GM12878 (cell line): ENCODE measurements around the gene C1orf210. TPM values are rescaled to one million over a fixed set of nuclear protein-coding genes. Genes with fewer than 3 reads are reported as not detected.

Experiments
- ATAC-seq: fragments of 200-7000 bp; cut with Tn5 transposase; 3 replicates; pipeline ENCODE4 v1.9.1; 2020; ENCODE audit warnings: mild to moderate bottlenecking, moderate library complexity
- BruUV-seq: library from RNA; stranded (reverse); fragments of 400-500 nt; replicated peaks from 2 replicates; lab custom pipeline; 2021; lab: Mats Ljungman, UMichigan
- CTCF ChIA-PET: fragments of 300-600 bp; sonication (Branson Sonifier 250); formaldehyde crosslinking; extraction: SDS; loops from one replicate; lab custom pipeline; 2021; ENCODE audit warnings: inconsistent platforms; lab: Yijun Ruan, JAX
- POLR2A ChIA-PET: fragments of 350-600 bp; formaldehyde crosslinking; extraction: SDS; loops from one replicate; lab custom pipeline; 2021; ENCODE audit warnings: inconsistent platforms; lab: Charles Lee
- RAD21 ChIA-PET: fragments of 300-600 bp; sonication (Branson Sonifier 250); formaldehyde crosslinking; loops from one replicate; lab custom pipeline; 2023; ENCODE audit warnings: antibody characterized with exemption; ENCODE audit not compliant: unreplicated experiment; lab: Charles Lee
- SMC1A ChIA-PET: fragments of 300-600 bp; sonication (Branson Sonifier 250); formaldehyde crosslinking; loops from one replicate; lab custom pipeline; 2023; ENCODE audit not compliant: unreplicated experiment, uncharacterized antibody; lab: Charles Lee
- DNase-seq: peaks from one replicate; pipeline ENCODE4 v3.0.0-alpha.2; 2011; ENCODE audit warnings: low read depth, low spot score
- FAIRE-seq: peaks from 3 replicates; lab custom pipeline; 2011; peaks lifted over from hg19 to GRCh38; lab: Jason Lieb, UNC
- H2AFZ ChIP-seq: 2 replicates; pipeline ENCODE4 v1.6.0; 2011; ENCODE audit warnings: low read depth, low read length, control low read depth; ENCODE audit not compliant: control insufficient read depth
- H3K27ac ChIP-seq: 2 replicates; pipeline ENCODE4 v1.5.1; 2011; ENCODE audit warnings: control low read depth; ENCODE audit not compliant: control insufficient read depth, insufficient read depth
- H3K27me3 ChIP-seq, 2 experiments: replicated peaks in 1 of 2; 2 replicates each; pipeline versions ENCODE4 v1.6.0 to v1.6.1; 2011; ENCODE audit warnings: low read length in 1 of 2; ENCODE audit not compliant: control insufficient read depth in 2 of 2, insufficient read depth in 2 of 2
- H3K36me3 ChIP-seq, 2 experiments: 2 replicates each; pipeline ENCODE4 v1.5.1; 2011; ENCODE audit warnings: low read length in 1 of 2; ENCODE audit not compliant: control insufficient read depth in 2 of 2, insufficient read depth in 2 of 2
- H3K4me1 ChIP-seq: 2 replicates; pipeline ENCODE4 v1.6.1; 2011; ENCODE audit warnings: mild to moderate bottlenecking, low read length, moderate library complexity, mixed read lengths; ENCODE audit not compliant: control insufficient read depth, insufficient read depth
- H3K4me2 ChIP-seq: 2 replicates; pipeline ENCODE4 v1.6.0; 2011; ENCODE audit warnings: control low read depth; ENCODE audit not compliant: control insufficient read depth, insufficient read depth
- H3K4me3 ChIP-seq: fragments of 200-600 bp; sonication (generic); 2 replicates; pipeline ENCODE4 v1.5.1; 2016
- H3K79me2 ChIP-seq: 2 replicates; pipeline ENCODE4 v1.6.0; 2011; ENCODE audit warnings: low read length; ENCODE audit not compliant: control insufficient read depth, insufficient read depth
- H3K9ac ChIP-seq: 2 replicates; pipeline ENCODE4 v1.8.0; 2011; ENCODE audit warnings: low read length, control low read depth, mixed read lengths; ENCODE audit not compliant: control insufficient read depth, insufficient read depth
- H3K9me3 ChIP-seq: replicated peaks from 3 replicates; pipeline ENCODE4 v1.5.1; 2011; ENCODE audit warnings: mild to moderate bottlenecking, low read length; ENCODE audit not compliant: control insufficient read depth, insufficient read depth
- H4K20me1 ChIP-seq: 2 replicates; pipeline ENCODE4 v1.6.0; 2011; ENCODE audit not compliant: control insufficient read depth, insufficient read depth
- ATF7 ChIP-seq: fragments of 450-650 bp; IDR thresholded peaks from 2 replicates; pipeline ENCODE4 v1.6.1; 2016; ENCODE audit warnings: low read depth, mild to moderate bottlenecking
- BACH1 ChIP-seq: fragments of 450-650 bp; IDR thresholded peaks from 2 replicates; pipeline ENCODE4 v1.6.1; 2017; ENCODE audit warnings: mild to moderate bottlenecking, borderline replicate concordance
- CHD1 ChIP-seq: IDR thresholded peaks from 2 replicates; pipeline ENCODE4 v1.6.1; 2012; ENCODE audit warnings: low read depth, low read length, improper control_type of control experiment
- CHD4 ChIP-seq: fragments of 200-600 bp; sonication (generic); IDR thresholded peaks from 2 replicates; pipeline ENCODE4 v1.6.1; 2016; ENCODE audit warnings: mild to moderate bottlenecking
- DPF2 ChIP-seq: fragments of 450-650 bp; IDR thresholded peaks from 2 replicates; pipeline ENCODE4 v1.6.1; 2017; ENCODE audit warnings: mild to moderate bottlenecking
- EED ChIP-seq: sonication (generic); IDR thresholded peaks from 2 replicates; pipeline ENCODE4 v1.6.1; 2016; ENCODE audit warnings: antibody characterized with exemption, low read depth
- EGR1 ChIP-seq, 2 experiments: IDR thresholded peaks; 1 replicate in 1 of 2; 2 replicates in 1 of 2; pipeline ENCODE4 v1.6.1; 2011 to 2012; ENCODE audit warnings: low read depth in 2 of 2, low read length in 2 of 2, borderline replicate concordance in 1 of 2, mild to moderate bottlenecking in 1 of 2, moderate library complexity in 1 of 2
- EP300 ChIP-seq, 2 experiments: fragments of 150-350 bp in 1 of 2; IDR thresholded peaks; 2 replicates each; pipeline ENCODE4 v1.6.1; 2011 to 2012; ENCODE audit warnings: low read depth in 2 of 2, low read length in 2 of 2, borderline replicate concordance in 1 of 2, improper control_type of control experiment in 1 of 2, inconsistent platforms in 1 of 2; ENCODE audit not compliant: control insufficient read depth in 1 of 2
- GABPA ChIP-seq: IDR thresholded peaks from 2 replicates; pipeline ENCODE4 v1.6.1; 2014; ENCODE audit warnings: antibody characterized with exemption, low read depth, mild to moderate bottlenecking, inconsistent platforms
- GATAD2B ChIP-seq: fragments of 450-650 bp; conservative IDR thresholded peaks from 2 replicates; pipeline ENCODE4 v1.6.1; 2017; ENCODE audit warnings: low read depth, mild to moderate bottlenecking, moderate library complexity
- HDAC6 ChIP-seq: fragments of 200-600 bp; sonication (generic); IDR thresholded peaks from one replicate; pipeline ENCODE4 v1.8.0; 2017; ENCODE audit warnings: antibody characterized with exemption; ENCODE audit not compliant: unreplicated experiment
- KDM1A ChIP-seq: fragments of 200-600 bp; sonication (generic); IDR thresholded peaks from 2 replicates; pipeline ENCODE4 v1.6.1; 2016; ENCODE audit warnings: borderline replicate concordance
- MEF2B ChIP-seq: fragments of 450-650 bp; IDR thresholded peaks from 2 replicates; pipeline ENCODE4 v1.6.1; 2018; ENCODE audit warnings: mild to moderate bottlenecking, moderate library complexity; ENCODE audit not compliant: partially characterized antibody, poor library complexity, severe bottlenecking
- MTA3 ChIP-seq: IDR thresholded peaks from 2 replicates; pipeline ENCODE4 v1.6.1; 2012; ENCODE audit warnings: low read length, inconsistent platforms, borderline replicate concordance
- MYB ChIP-seq: fragments of 150-350 bp; IDR thresholded peaks from 2 replicates; pipeline ENCODE4 v1.6.1; 2014; ENCODE audit warnings: mild to moderate bottlenecking, low read depth, low read length, borderline replicate concordance
- NFYB ChIP-seq: IDR thresholded peaks from 2 replicates; pipeline ENCODE4 v1.6.1; 2011; ENCODE audit warnings: low read depth, mild to moderate bottlenecking, low read length, improper control_type of control experiment, moderate library complexity; ENCODE audit not compliant: insufficient read depth
- TAF1 ChIP-seq: IDR thresholded peaks from 2 replicates; pipeline ENCODE4 v1.6.1; 2011; ENCODE audit warnings: mild to moderate bottlenecking, low read depth, low read length, borderline replicate concordance
- TCF12 ChIP-seq: IDR thresholded peaks from 2 replicates; pipeline ENCODE4 v1.6.1; 2011; ENCODE audit warnings: low read depth, mild to moderate bottlenecking, low read length
- TCF7 ChIP-seq: IDR thresholded peaks from 2 replicates; pipeline ENCODE4 v1.6.1; 2014; ENCODE audit warnings: antibody characterized with exemption, borderline replicate concordance
- ZNF24 ChIP-seq: fragments of 450-650 bp; IDR thresholded peaks from 2 replicates; pipeline ENCODE4 v1.6.1; 2017; ENCODE audit warnings: antibody characterized with exemption, mild to moderate bottlenecking
- WGBS: methylation state at CpG from one replicate; pipeline ENCODE4 v1.1.6; 2016; ENCODE audit warnings: low lambda C conversion rate; ENCODE audit not compliant: insufficient replicate concordance, insufficient coverage; ENCODE audit errors: missing lambda C conversion rate; 5-methylcytosine and 5-hydroxymethylcytosine counted together
- in situ Hi-C: fragments of 300-500 bp; cut with MboI; formaldehyde crosslinking; loops from 9 replicates; pipeline ENCODE4 v1.14.3; 2018; ENCODE audit warnings: mixed read lengths
- intact Hi-C: fragments of 100-400 bp; cut with micrococcal nuclease; formaldehyde crosslinking; loops from one replicate; pipeline ENCODE4 v1.14.2; 2022; ENCODE audit not compliant: unreplicated experiment
- polyA plus RNA-seq, 11 experiments: library from polyadenylated mRNA; depleted of rRNA in 4 of 11; unstranded in 6 of 11; stranded (reverse) in 5 of 11; fragments of >200 nt; fragmentation: Nextera tagmentation in 4 of 11; fragmentation: Illumina TruSeq in 1 of 11; extraction: Ambion mirVana in 4 of 11; extraction: Trizol in 1 of 11; gene quantifications; 1 replicate in 1 of 11; 2 replicates in 10 of 11; pipeline versions ENCODE4 v1.2.1 to v1.2.3, GENCODE V29; 2011 to 2016; ENCODE audit warnings: inconsistent platforms in 2 of 11, missing spikeins in 2 of 11, low read depth in 1 of 11
- total RNA-seq, 4 experiments: library from RNA; depleted of rRNA in 3 of 4; stranded (reverse); fragments of >200 nt in 3 of 4; fragmentation: Illumina TruSeq in 1 of 4; extraction: Trizol in 1 of 4; gene quantifications; 2 replicates each; pipeline versions ENCODE4 v1.2.1 to v1.2.3, GENCODE V29; 2013 to 2021
- TF ChIP-seq, protein P1 (sequence below), 3 experiments: IDR thresholded peaks in 2 of 3; conservative IDR thresholded peaks in 1 of 3; 2 replicates each; pipeline ENCODE4 v1.5.1; 2011; ENCODE audit warnings: low read depth in 3 of 3, low read length in 3 of 3, mild to moderate bottlenecking in 3 of 3, control low read depth in 2 of 3, moderate library complexity in 2 of 3, inconsistent platforms in 1 of 3, mixed read lengths in 1 of 3; ENCODE audit not compliant: control insufficient read depth in 2 of 3, insufficient read depth in 1 of 3; ENCODE audit errors: extremely low read depth in 1 of 3

The C1orf210 gene
- total and polyA plus RNA-seq, 10 of the 15 experiments (the other 5 are each of a cell fraction or from before 2014, with no cell fraction given): 0.07 TPM; not detected in 9

GRCh38 chr1:43329995-43330751 lies 44.8 kb upstream of the C1orf210 start:
- no peak for DNase-seq
- intact Hi-C loops: no loop called here
- Histone ChIP-seq H3K27me3 (no peaks in the 10 kb centered on the region), H3K4me3 (no peak overlapping the region), H3K4me2 (no peak overlapping the region), H3K9ac (no peak overlapping the region), H3K4me1 (no peaks in the 10 kb centered on the region), H3K9me3 (no peaks in the 10 kb centered on the region; the same call in 1 of the 3 replicates), H2AFZ (peak overlapping the region; percentile 43), H3K27ac (no peak overlapping the region), H3K79me2 (no peaks in the 10 kb centered on the region), H4K20me1 (no peaks in the 10 kb centered on the region), H3K36me3 (no peaks in the 10 kb centered on the region)
- RAD21 ChIA-PET: interaction anchor here (0.8 to 2.5 kb wide), 4 partner anchors 9 to 91 kb away, joined by 3 to 11 read pairs (median 4); partner anchors contain the start of gene CDC20
- WGBS: 13% methylated on average over 6 of the region's 6 CpGs
- SMC1A ChIA-PET: interaction anchor here (0.6 to 1.9 kb wide), 7 partner anchors 9 to 117 kb away, joined by 3 to 11 read pairs (median 4); no protein-coding TSS in a partner anchor
- POLR2A ChIA-PET: no interaction called here
- CTCF ChIA-PET: interaction anchor here (0.6 to 1.2 kb wide), 4 partner anchors 38 to 103 kb away, joined by 3 read pairs; partner anchors contain the start of gene ELOVL1
- no TSS peak for BruUV-seq
- in situ Hi-C loops: no loop called here
- FAIRE-seq: no peak
- peak; percentile 86 for ATAC-seq
- TF ChIP-seq TCF7 (no peak), MEF2B (no peak), GATAD2B (no peak), MTA3 (no peak), TAF1 (no peak), KDM1A (no peak), BACH1 (no peak), ATF7 (no peak), TCF12 (no peak), CHD1 (no peak), NFYB (no peak), ZNF24 (peak; percentile 46; the same call in 1 of the 2 replicates), DPF2 (no peak), EED (peak; percentile 60; the same call in 1 of the 2 replicates), CHD4 (no peak), EP300 (IDR thresholded peaks at IDR 0.05; ENCODE audit: borderline replicate concordance in 1 of 2, control insufficient read depth in 1 of 2, low read depth in 2 of 2, low read length in 2 of 2) (no peak), MYB (no peak), EGR1 (IDR thresholded peaks at IDR 0.05; ENCODE audit: borderline replicate concordance in 1 of 2, low read depth in 2 of 2, low read length in 2 of 2) (peak in 1 of 2 experiments; percentile 16; a peak in 1 of 3 replicates), GABPA (no peak), HDAC6 (no peak)
- TF ChIP-seq, protein P1, sequence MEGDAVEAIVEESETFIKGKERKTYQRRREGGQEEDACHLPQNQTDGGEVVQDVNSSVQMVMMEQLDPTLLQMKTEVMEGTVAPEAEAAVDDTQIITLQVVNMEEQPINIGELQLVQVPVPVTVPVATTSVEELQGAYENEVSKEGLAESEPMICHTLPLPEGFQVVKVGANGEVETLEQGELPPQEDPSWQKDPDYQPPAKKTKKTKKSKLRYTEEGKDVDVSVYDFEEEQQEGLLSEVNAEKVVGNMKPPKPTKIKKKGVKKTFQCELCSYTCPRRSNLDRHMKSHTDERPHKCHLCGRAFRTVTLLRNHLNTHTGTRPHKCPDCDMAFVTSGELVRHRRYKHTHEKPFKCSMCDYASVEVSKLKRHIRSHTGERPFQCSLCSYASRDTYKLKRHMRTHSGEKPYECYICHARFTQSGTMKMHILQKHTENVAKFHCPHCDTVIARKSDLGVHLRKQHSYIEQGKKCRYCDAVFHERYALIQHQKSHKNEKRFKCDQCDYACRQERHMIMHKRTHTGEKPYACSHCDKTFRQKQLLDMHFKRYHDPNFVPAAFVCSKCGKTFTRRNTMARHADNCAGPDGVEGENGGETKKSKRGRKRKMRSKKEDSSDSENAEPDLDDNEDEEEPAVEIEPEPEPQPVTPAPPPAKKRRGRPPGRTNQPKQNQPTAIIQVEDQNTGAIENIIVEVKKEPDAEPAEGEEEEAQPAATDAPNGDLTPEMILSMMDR (IDR thresholded peaks at IDR 0.05 in 2 of 3, conservative IDR thresholded peaks at IDR 0.05 in 1 of 3; ENCODE audit: control insufficient read depth in 2 of 3, extremely low read depth in 1 of 3, insufficient read depth in 1 of 3, low read depth in 3 of 3, low read length in 3 of 3): no peak
